OCI-LY7 (cell line): Measurements from ENCODE around the gene PPFIA2. TPM values are rescaled to one million over a fixed set of nuclear protein-coding genes. Genes with fewer than 3 reads are reported as not detected.

Experiments
- BruUV-seq: library from RNA; stranded (reverse); fragments of 400-500 nt; replicated peaks from 2 replicates; lab custom pipeline; 2021; lab: Mats Ljungman, UMichigan
- CTCF ChIA-PET: fragments of 300-600 bp; sonication (Branson Sonifier 250); formaldehyde crosslinking; loops from one replicate; lab custom pipeline; 2022; ENCODE audit warnings: antibody characterized with exemption; ENCODE audit not compliant: unreplicated experiment; lab: Charles Lee
- POLR2A ChIA-PET: fragments of 300-600 bp; sonication (Branson Sonifier 250); formaldehyde crosslinking; loops from one replicate; lab custom pipeline; 2022; ENCODE audit warnings: antibody characterized with exemption; lab: Charles Lee
- DNase-seq: peaks from one replicate; pipeline ENCODE4 v3.0.0-alpha.2; 2015; ENCODE audit warnings: low spot score
- H2AFZ ChIP-seq: fragments of 200-600 bp; sonication (generic), shearing (Covaris generic); 2 replicates; pipeline ENCODE4 v1.6.1; 2014; ENCODE audit warnings: mild to moderate bottlenecking, antibody characterized with exemption, low read length, moderate library complexity
- H3K27ac ChIP-seq: fragments of 200-600 bp; sonication (generic); 2 replicates; pipeline ENCODE4 v1.5.1; 2014; ENCODE audit warnings: mixed run types, low read depth, mild to moderate bottlenecking, moderate library complexity, low read length, inconsistent platforms; ENCODE audit not compliant: poor library complexity, severe bottlenecking
- H3K36me3 ChIP-seq: fragments of 200-600 bp; sonication (generic); 2 replicates; pipeline ENCODE4 v1.6.1; 2014; ENCODE audit warnings: mild to moderate bottlenecking, antibody characterized with exemption, low read length, moderate library complexity, mixed read lengths; ENCODE audit not compliant: insufficient read depth
- H3K4me1 ChIP-seq: fragments of 200-600 bp; sonication (generic); 2 replicates; pipeline ENCODE4 v1.5.1; 2014; ENCODE audit warnings: mild to moderate bottlenecking, low read length; ENCODE audit not compliant: insufficient read depth, poor library complexity, severe bottlenecking
- H3K4me2 ChIP-seq: fragments of 200-600 bp; sonication (generic); 2 replicates; pipeline ENCODE4 v1.6.1; 2014; ENCODE audit warnings: mild to moderate bottlenecking, low read length
- H3K4me3 ChIP-seq: fragments of 200-600 bp; sonication (generic); 2 replicates; pipeline ENCODE4 v1.5.1; 2014; ENCODE audit warnings: mild to moderate bottlenecking, low read depth, low read length; ENCODE audit not compliant: poor library complexity, severe bottlenecking
- H3K79me2 ChIP-seq: fragments of 200-600 bp; sonication (generic); 2 replicates; pipeline ENCODE4 v1.6.1; 2016; ENCODE audit warnings: low read depth, mild to moderate bottlenecking, low read length, moderate library complexity, mixed read lengths; ENCODE audit not compliant: insufficient read depth
- H3K9me2 ChIP-seq: fragments of 200-600 bp; sonication (generic); 2 replicates; pipeline ENCODE4 v1.6.1; 2016; ENCODE audit warnings: mild to moderate bottlenecking, low read length, mixed read lengths; ENCODE audit not compliant: insufficient read depth
- H3K9me3 ChIP-seq: fragments of 200-600 bp; sonication (generic); 2 replicates; pipeline ENCODE4 v1.6.1; 2014; ENCODE audit warnings: mild to moderate bottlenecking, mixed run types, low read length, mixed read lengths
- H4K20me1 ChIP-seq: fragments of 200-600 bp; sonication (generic); 2 replicates; pipeline ENCODE4 v1.6.1; 2014; ENCODE audit warnings: mild to moderate bottlenecking, antibody characterized with exemption, low read length, moderate library complexity, mixed read lengths; ENCODE audit not compliant: insufficient read depth
- CTCF ChIP-seq: fragments of 200-600 bp; sonication (generic); conservative IDR thresholded peaks from 2 replicates; pipeline ENCODE4 v1.5.1; 2014; ENCODE audit warnings: mild to moderate bottlenecking, antibody characterized with exemption, low read length, moderate library complexity, mixed read lengths
- EZH2phosphoT487 ChIP-seq: fragments of 200-600 bp; sonication (generic); IDR thresholded peaks from 2 replicates; pipeline ENCODE4 v1.6.1; 2018; ENCODE audit warnings: low read depth, borderline replicate concordance, mild to moderate bottlenecking, mixed run types, antibody characterized with exemption, low read length, moderate library complexity, mixed read lengths
- intact Hi-C: fragments of 100-400 bp; cut with micrococcal nuclease; formaldehyde crosslinking; loops from one replicate; pipeline ENCODE4 v1.10.0; 2022; ENCODE audit not compliant: unreplicated experiment
- total RNA-seq, 2 experiments: library from RNA; depleted of rRNA in 1 of 2; stranded (reverse); fragments of >200 nt in 1 of 2; shearing (Covaris generic) in 1 of 2; gene quantifications; 2 replicates each; pipeline ENCODE4 v1.2.3, GENCODE V29; 2014 to 2022

PPFIA2 gene
- total RNA-seq, 2 experiments from 2014 or later: not detected

GRCh38 chr12:81416571-81416970 is 342.6 kb downstream of the PPFIA2 start:
- ChIA-PET POLR2A (no interaction called here), CTCF (no interaction called here)
- no peaks in the 10 kb centered on the region for H3K79me2 ChIP-seq
- TF ChIP-seq EZH2phosphoT487 (no peak), CTCF (no peak)
- H3K4me3 ChIP-seq: no peak overlapping the region
- no peak for DNase-seq
- no TSS peak for BruUV-seq
- no peaks in the 10 kb centered on the region for H3K9me2 ChIP-seq
- H3K9me3 ChIP-seq: no peaks in the 10 kb centered on the region
- intact Hi-C loops: no loop called here
- no peak overlapping the region for H3K27ac ChIP-seq
- no peak overlapping the region for H2AFZ ChIP-seq
- H3K36me3 ChIP-seq: no peaks in the 10 kb centered on the region
- H3K4me1 ChIP-seq: no peaks in the 10 kb centered on the region
- no peak overlapping the region for H3K4me2 ChIP-seq
- no peaks in the 10 kb centered on the region for H4K20me1 ChIP-seq

GRCh38 chr12:81414441-81414840 is 344.7 kb downstream of the PPFIA2 start:
- BruUV-seq: no TSS peak
- Histone ChIP-seq H3K36me3 (no peaks in the 10 kb centered on the region), H3K79me2 (no peaks in the 10 kb centered on the region), H3K4me2 (no peak overlapping the region), H3K27ac (no peak overlapping the region), H2AFZ (no peak overlapping the region), H4K20me1 (no peaks in the 10 kb centered on the region), H3K9me3 (no peaks in the 10 kb centered on the region), H3K4me3 (no peak overlapping the region), H3K9me2 (no peaks in the 10 kb centered on the region), H3K4me1 (no peaks in the 10 kb centered on the region)
- intact Hi-C loops: no loop called here
- TF ChIP-seq CTCF (no peak), EZH2phosphoT487 (no peak)
- POLR2A ChIA-PET: no interaction called here
- CTCF ChIA-PET: no interaction called here
- no peak for DNase-seq

GRCh38 chr12:81412940-81413339 is 346.2 kb downstream of the PPFIA2 start:
- Histone ChIP-seq H3K9me3 (no peaks in the 10 kb centered on the region), H3K4me3 (no peak overlapping the region), H3K9me2 (no peaks in the 10 kb centered on the region), H3K4me2 (no peak overlapping the region), H3K4me1 (no peaks in the 10 kb centered on the region), H3K36me3 (no peaks in the 10 kb centered on the region), H4K20me1 (no peaks in the 10 kb centered on the region), H3K79me2 (no peaks in the 10 kb centered on the region), H3K27ac (no peak overlapping the region), H2AFZ (no peak overlapping the region)
- CTCF ChIA-PET: no interaction called here
- DNase-seq: no peak
- POLR2A ChIA-PET: no interaction called here
- BruUV-seq: no TSS peak
- intact Hi-C loops: no loop called here
- TF ChIP-seq CTCF: no peak
- no peak for TF ChIP-seq EZH2phosphoT487
